Measurements from ENCODE around the gene KLRK1. TPM values are rescaled to one million over a fixed set of nuclear protein-coding genes. Genes with fewer than 3 reads are reported as not detected.
"Not testable (repeated sequence)": the region's sequence is repeated elsewhere in the genome, so short reads cannot be mapped to it uniquely, and the experiment has no call there.

The KLRK1 gene
- total RNA-seq, 1 experiment from 2014 or later = 2.3 TPM

GRCh38 chr12:10372559-10372958 is 17.3 kb downstream of the KLRK1 start:
- no peaks in the 10 kb centered on the region for H3K9me2 ChIP-seq (ENCODE audit: insufficient read depth)
- intact Hi-C loops (cut with micrococcal nuclease) = no loop called here
- peaks cover 12 to 19% of the 10 kb centered on the region in 2 experiments; a peak in 3 of 4 replicates for H3K4me1 ChIP-seq (ENCODE audit: control insufficient read depth in 1 of 2, insufficient read depth in 2 of 2, low read length in 2 of 2)
- ChIA-PET CTCF (interaction anchor here (0.6 kb wide), 1 partner anchor 363 kb away, joined by 3 read pairs; no protein-coding TSS in a partner anchor), RAD21 (ENCODE audit: low non-redundant PET in 1 of 2, low total read pairs in 2 of 2, uncharacterized antibody in 2 of 2, unreplicated experiment in 2 of 2) (no interaction called here), POLR2A (no interaction called here)
- H3K27ac ChIP-seq (ENCODE audit: low read depth, low read length) = peak overlapping the region; percentile 26
- peak overlapping the region in 1 of 2 experiments; percentile 15; a peak in 1 of 4 replicates for H3K4me3 ChIP-seq (replicated peaks in 1 of 2; ENCODE audit: low read depth in 1 of 2, low read length in 2 of 2)
- H3K27me3 ChIP-seq (ENCODE audit: insufficient read depth, low read length) = no peaks in the 10 kb centered on the region
- H4K20me1 ChIP-seq (ENCODE audit: insufficient read depth) = no peaks in the 10 kb centered on the region
- no peak overlapping the region for H3K9ac ChIP-seq (ENCODE audit: low read length)
- no peak for DNase-seq (ENCODE audit: low read depth, low spot score)
- peak; percentile 72 for ATAC-seq
- H2AFZ ChIP-seq (ENCODE audit: low read depth, low read length, poor library complexity, severe bottlenecking) = peak overlapping the region; percentile 54
- no peak for TF ChIP-seq SRF (IDR thresholded peaks at IDR 0.05; ENCODE audit: low read depth)
- TF ChIP-seq, protein P1, sequence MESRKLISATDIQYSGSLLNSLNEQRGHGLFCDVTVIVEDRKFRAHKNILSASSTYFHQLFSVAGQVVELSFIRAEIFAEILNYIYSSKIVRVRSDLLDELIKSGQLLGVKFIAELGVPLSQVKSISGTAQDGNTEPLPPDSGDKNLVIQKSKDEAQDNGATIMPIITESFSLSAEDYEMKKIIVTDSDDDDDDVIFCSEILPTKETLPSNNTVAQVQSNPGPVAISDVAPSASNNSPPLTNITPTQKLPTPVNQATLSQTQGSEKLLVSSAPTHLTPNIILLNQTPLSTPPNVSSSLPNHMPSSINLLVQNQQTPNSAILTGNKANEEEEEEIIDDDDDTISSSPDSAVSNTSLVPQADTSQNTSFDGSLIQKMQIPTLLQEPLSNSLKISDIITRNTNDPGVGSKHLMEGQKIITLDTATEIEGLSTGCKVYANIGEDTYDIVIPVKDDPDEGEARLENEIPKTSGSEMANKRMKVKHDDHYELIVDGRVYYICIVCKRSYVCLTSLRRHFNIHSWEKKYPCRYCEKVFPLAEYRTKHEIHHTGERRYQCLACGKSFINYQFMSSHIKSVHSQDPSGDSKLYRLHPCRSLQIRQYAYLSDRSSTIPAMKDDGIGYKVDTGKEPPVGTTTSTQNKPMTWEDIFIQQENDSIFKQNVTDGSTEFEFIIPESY (IDR thresholded peaks at IDR 0.05; ENCODE audit: extremely low read depth, insufficient replicate concordance, low read length) = no peak
- TF ChIP-seq TCF7L2 (IDR thresholded peaks at IDR 0.05; ENCODE audit: borderline replicate concordance, extremely low read depth, insufficient read depth, insufficient read length) = no peak
- TF ChIP-seq EGR1 (IDR thresholded peaks at IDR 0.05; ENCODE audit: low read depth) = no peak
- 0 out of 2 replicates have a peak, but pooled peaks have one; percentile 17 for TF ChIP-seq CEBPB (IDR thresholded peaks at IDR 0.05; ENCODE audit: low read depth)
- TF ChIP-seq, protein P2, sequence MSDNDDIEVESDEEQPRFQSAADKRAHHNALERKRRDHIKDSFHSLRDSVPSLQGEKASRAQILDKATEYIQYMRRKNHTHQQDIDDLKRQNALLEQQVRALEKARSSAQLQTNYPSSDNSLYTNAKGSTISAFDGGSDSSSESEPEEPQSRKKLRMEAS (IDR thresholded peaks at IDR 0.05) = peak; percentile 13; the same call in 1 of the 2 replicates
- TF ChIP-seq, protein P3, sequence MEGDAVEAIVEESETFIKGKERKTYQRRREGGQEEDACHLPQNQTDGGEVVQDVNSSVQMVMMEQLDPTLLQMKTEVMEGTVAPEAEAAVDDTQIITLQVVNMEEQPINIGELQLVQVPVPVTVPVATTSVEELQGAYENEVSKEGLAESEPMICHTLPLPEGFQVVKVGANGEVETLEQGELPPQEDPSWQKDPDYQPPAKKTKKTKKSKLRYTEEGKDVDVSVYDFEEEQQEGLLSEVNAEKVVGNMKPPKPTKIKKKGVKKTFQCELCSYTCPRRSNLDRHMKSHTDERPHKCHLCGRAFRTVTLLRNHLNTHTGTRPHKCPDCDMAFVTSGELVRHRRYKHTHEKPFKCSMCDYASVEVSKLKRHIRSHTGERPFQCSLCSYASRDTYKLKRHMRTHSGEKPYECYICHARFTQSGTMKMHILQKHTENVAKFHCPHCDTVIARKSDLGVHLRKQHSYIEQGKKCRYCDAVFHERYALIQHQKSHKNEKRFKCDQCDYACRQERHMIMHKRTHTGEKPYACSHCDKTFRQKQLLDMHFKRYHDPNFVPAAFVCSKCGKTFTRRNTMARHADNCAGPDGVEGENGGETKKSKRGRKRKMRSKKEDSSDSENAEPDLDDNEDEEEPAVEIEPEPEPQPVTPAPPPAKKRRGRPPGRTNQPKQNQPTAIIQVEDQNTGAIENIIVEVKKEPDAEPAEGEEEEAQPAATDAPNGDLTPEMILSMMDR (IDR thresholded peaks at IDR 0.05 in 2 of 3, conservative IDR thresholded peaks at IDR 0.05 in 1 of 3; ENCODE audit: borderline replicate concordance in 1 of 3, insufficient read depth in 1 of 3, low read depth in 2 of 3, low read length in 2 of 3) = no peak
- no peak for TF ChIP-seq EZH2 (IDR thresholded peaks at IDR 0.05)
- no TSS peak for BruUV-seq (replicated peaks)
- H3K36me3 ChIP-seq (ENCODE audit: control insufficient read depth in 1 of 2, insufficient read depth in 2 of 2, low read length in 2 of 2) = no peaks in the 10 kb centered on the region
- no peaks in the 10 kb centered on the region for H3K79me2 ChIP-seq (ENCODE audit: insufficient read depth, low read length)
- peak overlapping the region; percentile 31 for H3K4me2 ChIP-seq (ENCODE audit: low read length)
- peaks cover 0 to 7% of the 10 kb centered on the region in 2 experiments; a peak in 2 of 4 replicates for H3K9me3 ChIP-seq (ENCODE audit: control insufficient read depth in 1 of 2, insufficient read depth in 1 of 2, low read depth in 1 of 2, low read length in 2 of 2)

- H3K27me3 ChIP-seq (ENCODE audit: insufficient read depth, low read length); BruUV-seq (replicated peaks); DNase-seq (ENCODE audit: low read depth, low spot score); H3K79me2 ChIP-seq (ENCODE audit: insufficient read depth, low read length); H3K9ac ChIP-seq (ENCODE audit: low read length); H3K9me2 ChIP-seq (ENCODE audit: insufficient read depth); H4K20me1 ChIP-seq (ENCODE audit: insufficient read depth); intact Hi-C loops (cut with micrococcal nuclease); RAD21 ChIA-PET (ENCODE audit: low non-redundant PET in 1 of 2, low total read pairs in 2 of 2, uncharacterized antibody in 2 of 2, unreplicated experiment in 2 of 2); H3K36me3 ChIP-seq (ENCODE audit: control insufficient read depth in 1 of 2, insufficient read depth in 2 of 2, low read length in 2 of 2); CTCF ChIA-PET; H3K9me3 ChIP-seq (ENCODE audit: control insufficient read depth in 1 of 2, insufficient read depth in 1 of 2, low read depth in 1 of 2, low read length in 2 of 2); POLR2A ChIA-PET; ATAC-seq: not testable (repeated sequence)
- peak overlapping the region; percentile 31 for H3K4me2 ChIP-seq (ENCODE audit: low read length)
- H3K4me3 ChIP-seq (replicated peaks in 1 of 2; ENCODE audit: low read depth in 1 of 2, low read length in 2 of 2) = peak overlapping the region in 1 of 2 experiments; percentile 15; a peak in 1 of 4 replicates
- H3K4me1 ChIP-seq (ENCODE audit: control insufficient read depth in 1 of 2, insufficient read depth in 2 of 2, low read length in 2 of 2) = peaks cover 14 to 19% of the 10 kb centered on the region in 2 experiments; a peak in 3 of 4 replicates
- H2AFZ ChIP-seq (ENCODE audit: low read depth, low read length, poor library complexity, severe bottlenecking) = peak overlapping the region; percentile 54
- H3K27ac ChIP-seq (ENCODE audit: low read depth, low read length) = peak overlapping the region; percentile 26
These were observed 17.8 kb downstream of the KLRK1 start for GRCh38 chr12:10371893-10372535.

All from HCT116 (cell line).